GM12878 (cell line): ENCODE data around the gene UQCRH. TPM values are rescaled to one million over a fixed set of nuclear protein-coding genes. Genes with fewer than 3 reads are reported as not detected.

Source experiments
- ATAC-seq: fragments of 200-7000 bp; cut with Tn5 transposase; 3 replicates; pipeline ENCODE4 v1.9.1; 2020; ENCODE audit warnings: mild to moderate bottlenecking, moderate library complexity
- BruUV-seq: library from RNA; stranded (reverse); fragments of 400-500 nt; replicated peaks from 2 replicates; lab custom pipeline; 2021; lab: Mats Ljungman, UMichigan
- CTCF ChIA-PET: fragments of 300-600 bp; sonication (Branson Sonifier 250); formaldehyde crosslinking; extraction: SDS; loops from one replicate; lab custom pipeline; 2021; ENCODE audit warnings: inconsistent platforms; lab: Yijun Ruan, JAX
- POLR2A ChIA-PET: fragments of 350-600 bp; formaldehyde crosslinking; extraction: SDS; loops from one replicate; lab custom pipeline; 2021; ENCODE audit warnings: inconsistent platforms; lab: Charles Lee
- RAD21 ChIA-PET: fragments of 300-600 bp; sonication (Branson Sonifier 250); formaldehyde crosslinking; loops from one replicate; lab custom pipeline; 2023; ENCODE audit warnings: antibody characterized with exemption; ENCODE audit not compliant: unreplicated experiment; lab: Charles Lee
- SMC1A ChIA-PET: fragments of 300-600 bp; sonication (Branson Sonifier 250); formaldehyde crosslinking; loops from one replicate; lab custom pipeline; 2023; ENCODE audit not compliant: unreplicated experiment, uncharacterized antibody; lab: Charles Lee
- DNase-seq: peaks from one replicate; pipeline ENCODE4 v3.0.0-alpha.2; 2011; ENCODE audit warnings: low read depth, low spot score
- FAIRE-seq: peaks from 3 replicates; lab custom pipeline; 2011; peaks lifted over from hg19 to GRCh38; lab: Jason Lieb, UNC
- H2AFZ ChIP-seq: 2 replicates; pipeline ENCODE4 v1.6.0; 2011; ENCODE audit warnings: low read depth, low read length, control low read depth; ENCODE audit not compliant: control insufficient read depth
- H3K27ac ChIP-seq: 2 replicates; pipeline ENCODE4 v1.5.1; 2011; ENCODE audit warnings: control low read depth; ENCODE audit not compliant: control insufficient read depth, insufficient read depth
- H3K27me3 ChIP-seq, 2 experiments: replicated peaks in 1 of 2; 2 replicates each; pipeline versions ENCODE4 v1.6.0 to v1.6.1; 2011; ENCODE audit warnings: low read length in 1 of 2; ENCODE audit not compliant: control insufficient read depth in 2 of 2, insufficient read depth in 2 of 2
- H3K36me3 ChIP-seq, 2 experiments: 2 replicates each; pipeline ENCODE4 v1.5.1; 2011; ENCODE audit warnings: low read length in 1 of 2; ENCODE audit not compliant: control insufficient read depth in 2 of 2, insufficient read depth in 2 of 2
- H3K4me1 ChIP-seq: 2 replicates; pipeline ENCODE4 v1.6.1; 2011; ENCODE audit warnings: mild to moderate bottlenecking, low read length, moderate library complexity, mixed read lengths; ENCODE audit not compliant: control insufficient read depth, insufficient read depth
- H3K4me2 ChIP-seq: 2 replicates; pipeline ENCODE4 v1.6.0; 2011; ENCODE audit warnings: control low read depth; ENCODE audit not compliant: control insufficient read depth, insufficient read depth
- H3K4me3 ChIP-seq: fragments of 200-600 bp; sonication (generic); 2 replicates; pipeline ENCODE4 v1.5.1; 2016
- H3K79me2 ChIP-seq: 2 replicates; pipeline ENCODE4 v1.6.0; 2011; ENCODE audit warnings: low read length; ENCODE audit not compliant: control insufficient read depth, insufficient read depth
- H3K9ac ChIP-seq: 2 replicates; pipeline ENCODE4 v1.8.0; 2011; ENCODE audit warnings: low read length, control low read depth, mixed read lengths; ENCODE audit not compliant: control insufficient read depth, insufficient read depth
- H3K9me3 ChIP-seq: replicated peaks from 3 replicates; pipeline ENCODE4 v1.5.1; 2011; ENCODE audit warnings: mild to moderate bottlenecking, low read length; ENCODE audit not compliant: control insufficient read depth, insufficient read depth
- H4K20me1 ChIP-seq: 2 replicates; pipeline ENCODE4 v1.6.0; 2011; ENCODE audit not compliant: control insufficient read depth, insufficient read depth
- BCL11A ChIP-seq: IDR thresholded peaks from 2 replicates; pipeline ENCODE4 v1.6.1; 2011; ENCODE audit warnings: low read depth, low read length
- JUND ChIP-seq: IDR thresholded peaks from 2 replicates; pipeline ENCODE4 v1.6.1; 2012; ENCODE audit warnings: low read depth, mild to moderate bottlenecking, low read length, improper control_type of control experiment, moderate library complexity
- PRDM15 ChIP-seq: fragments of 450-650 bp; formaldehyde crosslinking; IDR thresholded peaks from 2 replicates; pipeline ENCODE4 v1.4.0; 2020; ENCODE audit warnings: mild to moderate bottlenecking, moderate library complexity
- ZNF687 ChIP-seq: fragments of 450-650 bp; IDR thresholded peaks from 2 replicates; pipeline ENCODE4 v1.6.1; 2017; ENCODE audit warnings: mild to moderate bottlenecking, moderate library complexity
- WGBS: methylation state at CpG from one replicate; pipeline ENCODE4 v1.1.6; 2016; ENCODE audit warnings: low lambda C conversion rate; ENCODE audit not compliant: insufficient replicate concordance, insufficient coverage; ENCODE audit errors: missing lambda C conversion rate; 5-methylcytosine and 5-hydroxymethylcytosine counted together
- in situ Hi-C: fragments of 300-500 bp; cut with MboI; formaldehyde crosslinking; loops from 9 replicates; pipeline ENCODE4 v1.14.3; 2018; ENCODE audit warnings: mixed read lengths
- intact Hi-C: fragments of 100-400 bp; cut with micrococcal nuclease; formaldehyde crosslinking; loops from one replicate; pipeline ENCODE4 v1.14.2; 2022; ENCODE audit not compliant: unreplicated experiment
- polyA plus RNA-seq, 11 experiments: library from polyadenylated mRNA; depleted of rRNA in 4 of 11; unstranded in 6 of 11; stranded (reverse) in 5 of 11; fragments of >200 nt; fragmentation: Nextera tagmentation in 4 of 11; fragmentation: Illumina TruSeq in 1 of 11; extraction: Ambion mirVana in 4 of 11; extraction: Trizol in 1 of 11; gene quantifications; 1 replicate in 1 of 11; 2 replicates in 10 of 11; pipeline versions ENCODE4 v1.2.1 to v1.2.3, GENCODE V29; 2011 to 2016; ENCODE audit warnings: inconsistent platforms in 2 of 11, missing spikeins in 2 of 11, low read depth in 1 of 11
- total RNA-seq, 4 experiments: library from RNA; depleted of rRNA in 3 of 4; stranded (reverse); fragments of >200 nt in 3 of 4; fragmentation: Illumina TruSeq in 1 of 4; extraction: Trizol in 1 of 4; gene quantifications; 2 replicates each; pipeline versions ENCODE4 v1.2.1 to v1.2.3, GENCODE V29; 2013 to 2021
- TF ChIP-seq, protein P1 (sequence below): fragments of 450-650 bp; IDR thresholded peaks from 2 replicates; pipeline ENCODE4 v1.6.1; 2017; ENCODE audit warnings: borderline replicate concordance

Gene UQCRH
- total and polyA plus RNA-seq, 10 of the 15 experiments (the other 5 are each of a cell fraction or from before 2014, with no cell fraction given), result 363 to 1,782 (median 597) TPM

GRCh38 chr1:46343351-46343695, 39.8 kb downstream of the UQCRH start (continued):
- TF ChIP-seq PRDM15 (no peak), BCL11A (no peak), JUND (no peak)
- TF ChIP-seq, protein P1, sequence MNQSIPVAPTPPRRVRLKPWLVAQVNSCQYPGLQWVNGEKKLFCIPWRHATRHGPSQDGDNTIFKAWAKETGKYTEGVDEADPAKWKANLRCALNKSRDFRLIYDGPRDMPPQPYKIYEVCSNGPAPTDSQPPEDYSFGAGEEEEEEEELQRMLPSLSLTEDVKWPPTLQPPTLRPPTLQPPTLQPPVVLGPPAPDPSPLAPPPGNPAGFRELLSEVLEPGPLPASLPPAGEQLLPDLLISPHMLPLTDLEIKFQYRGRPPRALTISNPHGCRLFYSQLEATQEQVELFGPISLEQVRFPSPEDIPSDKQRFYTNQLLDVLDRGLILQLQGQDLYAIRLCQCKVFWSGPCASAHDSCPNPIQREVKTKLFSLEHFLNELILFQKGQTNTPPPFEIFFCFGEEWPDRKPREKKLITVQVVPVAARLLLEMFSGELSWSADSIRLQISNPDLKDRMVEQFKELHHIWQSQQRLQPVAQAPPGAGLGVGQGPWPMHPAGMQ, result no peak

DNA sequence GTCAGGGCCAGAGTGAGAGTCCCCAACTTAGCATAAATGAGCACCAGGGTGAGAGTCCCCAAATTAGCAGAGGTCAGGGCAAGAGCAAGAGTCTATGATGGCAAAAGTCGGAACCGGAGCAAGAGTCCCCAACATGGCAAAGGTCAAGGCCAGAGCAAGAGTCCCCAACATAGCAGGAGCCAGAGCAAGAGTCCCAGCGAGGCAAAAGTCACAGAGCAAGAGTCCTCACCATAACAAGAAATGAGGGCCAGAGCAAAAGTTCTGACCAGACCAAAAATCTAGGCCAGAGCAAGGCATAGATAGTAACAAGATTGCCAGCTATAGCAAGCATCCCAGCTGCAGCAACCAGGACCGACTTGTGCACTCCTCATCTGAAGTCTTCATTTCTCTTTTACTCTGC, 40.2 kb downstream of the UQCRH start:
- Histone ChIP-seq H3K4me1 (peaks cover 12% of the 10 kb centered on the region; the same call in 1 of the 2 replicates), H3K27me3 (no peaks in the 10 kb centered on the region), H3K27ac (no peak overlapping the region), H3K79me2 (peaks cover 60% of the 10 kb centered on the region), H3K4me2 (no peak overlapping the region), H3K9ac (no peak overlapping the region), H3K9me3 (no peaks in the 10 kb centered on the region), H4K20me1 (no peaks in the 10 kb centered on the region), H2AFZ (no peak overlapping the region), H3K36me3 (peaks cover 3 to 14% of the 10 kb centered on the region in 2 experiments; a peak in 2 of 4 replicates), H3K4me3 (no peak overlapping the region)
- no TSS peak for BruUV-seq
- TF ChIP-seq ZNF687, result no peak
- ChIA-PET POLR2A (interaction anchor here (0.6 to 5.1 kb wide), 8 partner anchors 9 to 330 kb away, joined by 3 to 45 read pairs (median 3); partner anchors contain the start of genes LRRC41 and UQCRH), SMC1A (interaction anchor here (1.0 to 11.1 kb wide), 7 partner anchors 10 to 97 kb away, joined by 3 to 141 read pairs (median 7); partner anchors contain the start of genes LRRC41 and UQCRH), CTCF (interaction anchor here (1.0 to 11.4 kb wide), 7 partner anchors 10 to 119 kb away, joined by 3 to 267 read pairs (median 43); partner anchors contain the start of genes LRRC41, RAD54L and UQCRH), RAD21 (interaction anchor here (0.7 to 5.6 kb wide), 7 partner anchors 8 to 97 kb away, joined by 3 to 49 read pairs (median 7); partner anchors contain the start of genes LRRC41, RAD54L and UQCRH)
- FAIRE-seq (no peak), DNase-seq (no peak), ATAC-seq (no peak)
- intact Hi-C loops, result loop anchor here (10.0 kb wide), 1 partner anchor 659 kb away; the partner anchor contains the start of genes GPBP1L1 and TMEM69
- in situ Hi-C loops, result loop anchor here (5.0 kb wide), 1 partner anchor 41 kb away; the partner anchor contains the start of genes LRRC41 and UQCRH
- WGBS, result 84% methylated on average over 4 of the region's 4 CpGs
